ENCODE results near the gene TMEM9B. TPM values are rescaled to one million over a fixed set of nuclear protein-coding genes. Genes with fewer than 3 reads are reported as not detected.

Gene TMEM9B
- total RNA-seq, 1 donor: 13.2 TPM

Small RNAs within 50 kb of the gene (small RNA-seq; reads per million reads assigned to genes)
- gene RF00019: not detected

Other genes with a start within 250 kb of the TMEM9B start
- gene AKIP1, start 53.3 kb downstream of the TMEM9B start, total RNA-seq: 15.9 TPM
- gene C11orf16, start 31.5 kb downstream of the TMEM9B start, total RNA-seq: not detected
- gene ASCL3, start 21.4 kb downstream of the TMEM9B start, total RNA-seq: not detected
- 3.8 TPM for gene NRIP3, start 39.6 kb upstream of the TMEM9B start, total RNA-seq
- gene SCUBE2, start 127.2 kb upstream of the TMEM9B start, total RNA-seq: 0.27 TPM